Ishikawa (cell line): ENCODE results near the gene CMTR1.

ENCODE experiments used
- CEBPB ChIP-seq: IDR thresholded peaks from 2 replicates; pipeline ENCODE4 v1.6.1; 2012
- CREB1 ChIP-seq: IDR thresholded peaks from 2 replicates; pipeline ENCODE4 v1.6.1; 2012; ENCODE audit warnings: low read depth
- EGR1 ChIP-seq: IDR thresholded peaks from 2 replicates; pipeline ENCODE4 v1.6.1; 2012
- EP300 ChIP-seq: IDR thresholded peaks from 2 replicates; pipeline ENCODE4 v1.6.1; 2012; ENCODE audit warnings: borderline replicate concordance
- FOXM1 ChIP-seq: IDR thresholded peaks from 2 replicates; pipeline ENCODE4 v1.6.1; 2012; ENCODE audit warnings: low read depth, borderline replicate concordance
- MAX ChIP-seq: IDR thresholded peaks from 2 replicates; pipeline ENCODE4 v1.6.1; 2012
- NFIC ChIP-seq: IDR thresholded peaks from 2 replicates; pipeline ENCODE4 v1.6.1; 2012
- RAD21 ChIP-seq: IDR thresholded peaks from 2 replicates; pipeline ENCODE4 v1.6.1; 2012; ENCODE audit warnings: low read depth
- REST ChIP-seq: IDR thresholded peaks from 2 replicates; pipeline ENCODE4 v1.6.1; 2012; ENCODE audit warnings: low read depth, mild to moderate bottlenecking
- TAF1 ChIP-seq: IDR thresholded peaks from 2 replicates; pipeline ENCODE4 v1.6.1; 2012; ENCODE audit warnings: low read depth, mild to moderate bottlenecking
- TCF12 ChIP-seq: IDR thresholded peaks from 2 replicates; pipeline ENCODE4 v1.6.1; 2012; ENCODE audit warnings: low read depth
- TEAD4 ChIP-seq: IDR thresholded peaks from 2 replicates; pipeline ENCODE4 v1.6.1; 2012
- USF1 ChIP-seq: IDR thresholded peaks from 2 replicates; pipeline ENCODE4 v1.6.1; 2012
- YY1 ChIP-seq: IDR thresholded peaks from 2 replicates; pipeline ENCODE4 v1.6.1; 2012; ENCODE audit warnings: low read depth
- ZBTB7A ChIP-seq: IDR thresholded peaks from 2 replicates; pipeline ENCODE4 v1.6.1; 2012; ENCODE audit warnings: low read depth

The CMTR1 gene

GRCh38 chr6:37463110-37463509 is 30.1 kb downstream of the CMTR1 start:
- TF ChIP-seq RAD21 (no peak), TCF12 (no peak), TAF1 (no peak), CREB1 (no peak), FOXM1 (no peak), TEAD4 (no peak), CEBPB (no peak)

- TF ChIP-seq RAD21, result no peak
- no peak for TF ChIP-seq EP300
- no peak for TF ChIP-seq TAF1
- no peak for TF ChIP-seq REST
- TF ChIP-seq CREB1, result no peak
- no peak for TF ChIP-seq CEBPB
- no peak for TF ChIP-seq MAX
- TF ChIP-seq TEAD4, result no peak
- TF ChIP-seq EGR1, result no peak
- no peak for TF ChIP-seq TCF12
- TF ChIP-seq ZBTB7A, result no peak
- TF ChIP-seq FOXM1, result no peak
- TF ChIP-seq YY1, result no peak
- TF ChIP-seq USF1, result no peak
- TF ChIP-seq NFIC, result no peak
Observed at GRCh38 chr6:37467718-37468117, 34.7 kb downstream of the CMTR1 start.

- TF ChIP-seq TAF1 (no peak), CREB1 (no peak), CEBPB (no peak), ZBTB7A (no peak), EP300 (no peak), USF1 (no peak), NFIC (no peak)
Observed at GRCh38 chr6:37473364-37474095, 40.5 kb downstream of the CMTR1 start.

GRCh38 chr6:37474316-37474715 is 41.3 kb downstream of the CMTR1 start:
- TF ChIP-seq RAD21, result no peak
- no peak for TF ChIP-seq NFIC
- no peak for TF ChIP-seq YY1
- no peak for TF ChIP-seq REST
- TF ChIP-seq CEBPB, result no peak
- no peak for TF ChIP-seq TCF12
- no peak for TF ChIP-seq ZBTB7A
- TF ChIP-seq EGR1, result no peak
- no peak for TF ChIP-seq TEAD4
- no peak for TF ChIP-seq EP300
- no peak for TF ChIP-seq MAX

- no peak for TF ChIP-seq ZBTB7A
- no peak for TF ChIP-seq RAD21
- TF ChIP-seq TAF1, result no peak
- no peak for TF ChIP-seq CEBPB
- no peak for TF ChIP-seq TEAD4
- no peak for TF ChIP-seq CREB1
- TF ChIP-seq FOXM1, result no peak
- no peak for TF ChIP-seq REST
- TF ChIP-seq TCF12, result no peak
- no peak for TF ChIP-seq MAX
- no peak for TF ChIP-seq YY1
- TF ChIP-seq EGR1, result no peak
Observed at GRCh38 chr6:37477191-37477590, 44.2 kb downstream of the CMTR1 start.
